ES-I3 (cell line): Measurements from ENCODE around the gene EAF1.
"Not testable (repeated sequence)": the region's sequence is repeated elsewhere in the genome, so short reads cannot be mapped to it uniquely, and the experiment has no call there.

Experiments
- H3K36me3 ChIP-seq: 2 replicates; pipeline ENCODE4 v1.6.1; 2013; ENCODE audit warnings: mild to moderate bottlenecking, low read length, control low read depth, moderate library complexity; ENCODE audit not compliant: insufficient read depth
- H3K4me1 ChIP-seq: 2 replicates; pipeline ENCODE4 v1.6.1; 2013; ENCODE audit warnings: mild to moderate bottlenecking, control low read depth, low read length; ENCODE audit not compliant: insufficient read depth
- H3K9ac ChIP-seq: 2 replicates; pipeline ENCODE4 v1.6.1; 2013; ENCODE audit warnings: low read depth, mild to moderate bottlenecking, low read length, moderate library complexity
- H3K9me3 ChIP-seq: 2 replicates; pipeline ENCODE4 v1.6.1; 2013; ENCODE audit warnings: mild to moderate bottlenecking, low read length, moderate library complexity; ENCODE audit not compliant: control insufficient read depth, insufficient read depth

The EAF1 gene

DNA sequence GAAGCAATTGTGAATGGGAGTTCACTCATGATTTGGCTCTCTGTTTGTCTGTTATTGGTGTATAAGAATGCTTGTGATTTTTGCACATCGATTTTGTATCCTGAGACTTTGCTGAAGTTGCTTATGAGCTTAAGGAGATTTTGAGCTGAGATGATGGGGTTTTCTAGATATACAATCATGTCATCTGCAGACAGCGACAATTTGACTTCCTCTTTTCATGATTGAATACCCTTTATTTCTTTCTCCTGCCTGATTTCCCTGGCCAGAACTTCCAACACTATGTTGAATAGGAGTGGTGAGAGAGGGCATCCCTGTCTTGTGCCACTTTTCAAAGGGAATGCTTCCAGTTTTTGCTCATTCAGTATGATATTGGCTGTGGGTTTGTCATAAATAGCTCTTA lies 34.1 kb upstream of the EAF1 start:
- not testable (repeated sequence) for H3K9me3 ChIP-seq, H3K4me1 ChIP-seq, H3K36me3 ChIP-seq, H3K9ac ChIP-seq

- not testable (repeated sequence) for H3K9me3 ChIP-seq, H3K9ac ChIP-seq, H3K4me1 ChIP-seq, H3K36me3 ChIP-seq
These were observed 28.7 kb upstream of the EAF1 start for GRCh38 chr3:15398731-15399133.

- Histone ChIP-seq H3K36me3 (no peaks in the 10 kb centered on the region; the same call in 1 of the 2 replicates), H3K4me1 (no peaks in the 10 kb centered on the region), H3K9me3 (0 out of 2 replicates have a peak, but pooled peaks cover 3% of the 10 kb centered on the region), H3K9ac (no peak overlapping the region)
These were observed 27.4 kb upstream of the EAF1 start for GRCh38 chr3:15399970-15400369.

DNA sequence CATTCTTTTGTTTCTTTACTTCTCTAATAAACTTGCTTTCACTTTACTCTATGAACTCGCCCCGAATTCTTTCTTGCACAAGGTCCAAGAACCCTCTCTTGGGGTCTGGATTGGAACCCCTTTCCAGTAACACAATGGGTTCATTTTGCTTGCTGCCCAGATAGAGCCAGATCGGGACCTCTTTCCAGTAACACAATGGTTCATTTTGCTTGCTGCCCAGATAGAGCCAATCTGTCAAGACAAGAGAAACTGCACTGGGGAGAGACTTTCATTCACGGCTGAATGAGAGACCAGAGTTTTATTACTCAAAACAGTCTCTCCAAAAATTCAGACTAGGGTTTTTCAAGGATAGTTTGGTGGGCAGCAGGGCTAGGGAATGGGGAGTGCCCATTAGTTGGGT lies 25.5 kb upstream of the EAF1 start:
- Histone ChIP-seq H3K4me1 (no peaks in the 10 kb centered on the region), H3K9ac (no peak overlapping the region)

GRCh38 chr3:15403495-15403894 lies 23.9 kb upstream of the EAF1 start:
- Histone ChIP-seq H3K4me1 (no peaks in the 10 kb centered on the region), H3K9me3 (no peaks in the 10 kb centered on the region), H3K36me3 (no peaks in the 10 kb centered on the region; the same call in 1 of the 2 replicates), H3K9ac (no peak overlapping the region)

More for the DNA sequence above, 25.5 kb upstream of the EAF1 start:
- Histone ChIP-seq H3K36me3 (no peaks in the 10 kb centered on the region; the same call in 1 of the 2 replicates), H3K9me3 (0 out of 2 replicates have a peak, but pooled peaks cover 3% of the 10 kb centered on the region)

DNA sequence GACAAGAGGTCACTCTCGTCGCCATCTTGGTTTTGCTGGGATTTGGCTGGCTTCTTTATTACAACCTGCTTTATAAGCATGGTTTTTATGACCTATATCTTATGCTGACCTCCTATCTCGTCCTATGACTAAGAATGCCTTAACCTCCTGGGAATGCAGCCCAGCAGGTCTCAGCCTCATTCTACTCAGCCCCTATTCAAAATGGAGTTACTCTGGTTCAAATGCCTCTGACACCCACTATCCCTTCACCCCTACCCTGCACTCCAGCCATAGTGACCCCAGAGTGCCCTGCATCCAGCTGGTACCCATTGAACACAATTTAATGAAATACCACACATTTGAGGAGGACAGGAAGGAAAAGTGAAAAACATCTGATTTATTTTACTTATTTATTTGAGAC lies 23.4 kb upstream of the EAF1 start:
- no peaks in the 10 kb centered on the region for H3K9me3 ChIP-seq
- no peaks in the 10 kb centered on the region; the same call in 1 of the 2 replicates for H3K36me3 ChIP-seq
- no peak overlapping the region for H3K9ac ChIP-seq
- no peaks in the 10 kb centered on the region for H3K4me1 ChIP-seq

DNA sequence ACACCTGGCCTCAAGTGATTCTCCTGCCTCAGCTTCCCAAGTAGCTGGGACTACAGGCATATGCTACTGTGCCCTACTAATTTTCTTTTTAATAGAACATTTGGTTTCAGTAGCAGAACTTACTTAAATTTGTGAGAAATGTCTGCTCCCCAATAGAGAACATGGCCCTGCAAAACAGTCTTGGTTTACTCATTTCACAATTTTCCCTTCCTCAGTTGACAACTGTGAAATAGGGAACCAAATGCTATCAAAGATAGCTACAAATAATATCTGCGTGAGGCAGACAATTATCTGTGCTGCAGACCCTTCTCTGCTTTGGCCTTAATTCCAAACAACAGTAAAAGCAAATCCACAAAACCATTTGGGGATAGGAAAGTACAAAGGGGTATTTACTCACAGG lies 22.6 kb upstream of the EAF1 start:
- no peak overlapping the region for H3K9ac ChIP-seq
- H3K4me1 ChIP-seq = no peaks in the 10 kb centered on the region
- H3K9me3 ChIP-seq = no peaks in the 10 kb centered on the region

GRCh38 chr3:15405448-15406050 lies 21.8 kb upstream of the EAF1 start:
- Histone ChIP-seq H3K9me3 (no peaks in the 10 kb centered on the region), H3K4me1 (no peaks in the 10 kb centered on the region), H3K36me3 (no peaks in the 10 kb centered on the region; the same call in 1 of the 2 replicates), H3K9ac (no peak overlapping the region)

More for the DNA sequence above, 22.6 kb upstream of the EAF1 start:
- no peaks in the 10 kb centered on the region; the same call in 1 of the 2 replicates for H3K36me3 ChIP-seq

GRCh38 chr3:15409239-15409638 lies 18.2 kb upstream of the EAF1 start:
- no peaks in the 10 kb centered on the region for H3K9me3 ChIP-seq

GRCh38 chr3:15409774-15410173 lies 17.6 kb upstream of the EAF1 start:
- Histone ChIP-seq H3K4me1 (no peaks in the 10 kb centered on the region), H3K9ac (no peak overlapping the region), H3K9me3 (no peaks in the 10 kb centered on the region), H3K36me3 (peaks cover 5% of the 10 kb centered on the region)

More at GRCh38 chr3:15409239-15409638, 18.2 kb upstream of the EAF1 start:
- Histone ChIP-seq H3K36me3 (peaks cover 4% of the 10 kb centered on the region; the same call in 1 of the 2 replicates), H3K9ac (no peak overlapping the region), H3K4me1 (no peaks in the 10 kb centered on the region)

GRCh38 chr3:15410966-15411365 lies 16.4 kb upstream of the EAF1 start:
- not testable (repeated sequence) for H3K9me3 ChIP-seq, H3K9ac ChIP-seq, H3K4me1 ChIP-seq
- peaks cover 12% of the 10 kb centered on the region for H3K36me3 ChIP-seq

DNA sequence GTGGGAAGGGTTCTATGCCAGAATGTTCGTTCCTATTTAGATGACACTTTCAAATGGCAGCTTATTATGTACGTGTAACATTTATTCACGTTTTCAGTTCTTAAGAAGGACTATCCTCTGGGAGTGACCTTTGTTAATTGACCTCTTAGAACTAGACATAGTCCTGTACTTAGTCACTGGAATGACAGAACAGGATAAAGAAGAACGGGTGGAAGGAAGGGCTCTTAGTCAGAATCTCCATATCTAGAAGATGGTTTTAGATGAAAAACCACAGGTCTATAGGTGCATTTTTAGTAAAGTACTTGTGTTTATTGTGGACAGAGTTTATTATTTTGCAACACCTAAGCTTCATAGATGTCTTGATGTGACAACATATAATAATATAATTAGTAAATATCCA lies 6.5 kb upstream of the EAF1 start:
- no peak overlapping the region for H3K9ac ChIP-seq
- H3K9me3 ChIP-seq = no peaks in the 10 kb centered on the region
- no peaks in the 10 kb centered on the region for H3K4me1 ChIP-seq
- 0 out of 2 replicates have a peak, but pooled peaks cover 4% of the 10 kb centered on the region for H3K36me3 ChIP-seq

DNA sequence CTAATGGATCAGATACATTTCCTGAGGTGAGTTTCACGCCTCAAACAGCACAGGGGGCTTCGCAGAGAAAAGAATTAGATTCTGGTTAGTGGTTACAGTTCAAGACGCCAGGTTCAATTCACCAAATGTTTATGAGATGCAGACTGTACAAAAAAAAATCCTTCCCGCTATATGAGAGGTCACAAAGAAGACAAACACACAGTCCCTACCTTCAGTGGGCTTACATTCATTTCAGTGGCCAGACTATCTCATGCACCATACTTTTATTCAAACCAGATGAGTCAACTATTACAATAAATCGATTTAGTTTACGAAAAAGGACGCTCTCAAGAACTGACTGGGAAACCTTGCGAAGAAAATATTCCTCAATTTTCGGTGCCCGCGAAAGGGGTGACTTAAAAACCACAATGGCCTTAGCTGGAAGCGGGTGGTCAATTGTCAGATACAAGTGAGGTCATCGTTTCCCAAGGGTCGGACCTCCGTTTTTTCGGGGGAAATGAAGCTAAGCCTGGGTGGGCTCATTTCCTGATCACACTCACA lies 749 bp upstream of the EAF1 start:
- no peaks in the 10 kb centered on the region for H3K9me3 ChIP-seq
- peaks cover 12% of the 10 kb centered on the region; the same call in 1 of the 2 replicates for H3K36me3 ChIP-seq
- H3K9ac ChIP-seq = peak overlapping the region; percentile 92
- H3K4me1 ChIP-seq = peaks cover 5% of the 10 kb centered on the region; the same call in 1 of the 2 replicates

DNA sequence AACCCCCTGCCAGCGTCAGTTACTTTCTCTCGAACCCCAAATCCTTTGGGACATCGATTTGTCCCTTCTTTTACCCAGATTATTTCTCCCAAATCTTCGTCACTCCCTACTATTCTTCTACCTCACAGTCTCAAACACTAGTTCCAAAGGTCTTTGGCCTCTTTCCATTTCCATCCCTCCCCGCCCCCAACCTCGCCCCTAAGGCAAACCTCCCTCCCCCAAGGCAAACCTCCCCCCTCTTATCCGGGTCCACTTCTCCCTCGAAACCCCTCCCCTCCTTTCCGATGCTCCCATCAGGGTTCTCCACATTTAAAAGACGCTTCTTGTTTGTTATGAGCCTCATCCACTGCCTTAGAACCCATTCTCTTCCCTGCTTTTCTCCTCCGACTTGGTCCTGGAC lies 583 bp downstream of the EAF1 start:
- Histone ChIP-seq H3K36me3 (peaks cover 17% of the 10 kb centered on the region; the same call in 1 of the 2 replicates), H3K4me1 (peaks cover 5% of the 10 kb centered on the region; the same call in 1 of the 2 replicates), H3K9ac (peak overlapping the region; percentile 92), H3K9me3 (no peaks in the 10 kb centered on the region)

DNA sequence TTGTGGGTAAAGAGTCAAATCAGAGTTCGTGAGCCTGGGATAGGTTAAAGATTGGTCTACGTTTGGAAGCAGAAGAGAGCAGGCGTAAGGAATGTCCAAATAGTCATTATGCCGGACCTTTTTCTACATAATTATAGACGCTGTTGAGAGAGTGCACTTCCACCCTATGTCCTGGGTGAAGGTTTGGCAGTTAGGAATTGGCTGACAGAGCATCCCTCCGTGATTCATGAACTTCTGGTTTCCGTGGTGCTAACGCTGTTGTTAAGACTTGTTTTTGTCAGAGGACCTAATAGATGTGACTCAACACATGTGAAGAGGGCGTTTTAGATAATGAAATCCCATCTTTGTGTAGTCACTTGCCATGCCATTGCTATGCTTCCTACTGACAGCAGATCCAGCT lies 1.1 kb downstream of the EAF1 start:
- Histone ChIP-seq H3K36me3 (peaks cover 17% of the 10 kb centered on the region; the same call in 1 of the 2 replicates), H3K4me1 (peaks cover 5% of the 10 kb centered on the region; the same call in 1 of the 2 replicates), H3K9ac (peak overlapping the region; percentile 92), H3K9me3 (no peaks in the 10 kb centered on the region)
